Heart left ventricle (tissue), 16 donors: ENCODE results near the gene RARRES1. TPM values are rescaled to one million over a fixed set of nuclear protein-coding genes. Genes with fewer than 3 reads are reported as not detected.

ENCODE experiments used
- ATAC-seq, 4 donors: fragments of 200-7000 bp; cut with Tn5 transposase; one replicate each; pipeline ENCODE4 v1.9.1; 2020 to 2022; ENCODE audit warnings: moderate library complexity in 4 of 4, mild to moderate bottlenecking in 3 of 4, moderate number of reproducible peaks in 1 of 4
- DNase-seq, 5 donors: peaks; one replicate each; pipeline ENCODE4 v3.0.0-alpha.2; 2020
- H3K27ac ChIP-seq, 12 donors: fragments of 200-600 bp; sonication (generic) in 4 of 12; one replicate each; pipeline versions ENCODE4 v1.5.0 to v1.8.0; 2016 to 2022; ENCODE audit warnings: mild to moderate bottlenecking in 2 of 12
- H3K27me3 ChIP-seq, 9 donors: fragments of 200-600 bp; sonication (generic) in 2 of 9; one replicate each; pipeline versions ENCODE4 v1.5.1 to v1.8.0; 2016 to 2022; ENCODE audit warnings: mild to moderate bottlenecking in 3 of 9
- H3K36me3 ChIP-seq, 9 donors: fragments of 200-600 bp; sonication (generic) in 2 of 9; one replicate each; pipeline versions ENCODE4 v1.5.0 to v1.8.0; 2018 to 2022; ENCODE audit warnings: mild to moderate bottlenecking in 2 of 9
- H3K4me1 ChIP-seq, 12 donors: fragments of 200-600 bp; sonication (generic) in 4 of 12; one replicate each; pipeline versions ENCODE4 v1.5.0 to v1.8.0; 2016 to 2022; ENCODE audit warnings: mild to moderate bottlenecking in 3 of 12
- H3K4me3 ChIP-seq, 12 donors: fragments of 200-600 bp; sonication (generic) in 4 of 12; one replicate each; pipeline versions ENCODE4 v1.5.0 to v1.8.0; 2017 to 2022; ENCODE audit warnings: mild to moderate bottlenecking in 9 of 12, moderate library complexity in 4 of 12
- H3K9me3 ChIP-seq, 12 donors: fragments of 200-600 bp; sonication (generic) in 4 of 12; one replicate each; pipeline versions ENCODE4 v1.5.0 to v1.8.0; 2016 to 2022; ENCODE audit warnings: mild to moderate bottlenecking in 1 of 12
- CTCF ChIP-seq, 12 donors: fragments of 200-600 bp; sonication (generic) in 4 of 12; IDR thresholded peaks; one replicate each; pipeline versions ENCODE4 v1.5.0 to v1.8.0; 2018 to 2022; ENCODE audit warnings: antibody characterized with exemption in 12 of 12, mild to moderate bottlenecking in 5 of 12
- POLR2A ChIP-seq, 2 donors: fragments of 450-650 bp; IDR thresholded peaks; one replicate each; pipeline ENCODE4 v1.6.1; 2017; ENCODE audit warnings: antibody characterized with exemption in 2 of 2, mild to moderate bottlenecking in 2 of 2, moderate library complexity in 2 of 2
- WGBS, 4 donors: extraction: QIAGEN DNeasy Blood & Tissue Kit in 2 of 4; methylation state at CpG; one replicate each; pipeline versions ENCODE4 v1.1.5 to v1.1.7; 2013 to 2018; 5-methylcytosine and 5-hydroxymethylcytosine counted together
- intact Hi-C, 10 donors: fragments of 100-400 bp; cut with DNase I; formaldehyde crosslinking; loops; one replicate each; pipeline versions ENCODE4 v1.11.1 to v1.14.2; 2022
- polyA plus RNA-seq, 2 donors: library from polyadenylated mRNA; stranded (reverse); fragments of 200-250 nt; gene quantifications; one replicate each; pipeline ENCODE4 v1.2.3, GENCODE V29; 2013
- total RNA-seq, 9 donors: library from RNA; depleted of rRNA in 2 of 9; stranded (reverse); fragments of >200 nt in 2 of 9; fragmentation: NEBNext Ultra II Directional in 3 of 9; extraction: Animal tissue kit (Norgen Biotek cat#: 25700) in 3 of 9; gene quantifications; one replicate each; pipeline versions ENCODE4 v1.1.0 to v1.2.4, GENCODE V29; 2016 to 2023
- donor health status: ischemic (EF 13 %, LVEDD 7.1; RV severe dilation, severe dysfunction).
- donor health status: healthy with polysubstance abuse.
- donor health status: DM: no; HTN: yes; CAD: no.
- donor health status: DM: no; HTN: no; CAD: no.
- donor health status: ischemic (EF 25% LVEDD 6.9; RV normal size, moderate dysfunction).
- donor health status: ischemic (EF 25% LVEDD 5.7; RV mildly dilated, moderate dysfunction).
- donor health status: healthy.
- donor health status: DM: yes; HTN: yes; CAD: no.
- donor health status: ischemic (EF 35%, LVEDD 5.7; RV mildly dilated, moderate dysfunction).
- donor health status: nonischemic (EF 11% LVEDD 7.7; RV severe dilation, severe dysfunction).
- donor health status: DM: yes; HTN: yes; CAD: no.
- donor health status: PGD.
- donor health status: ischemic (EF 29% LVEDD 5.4; RV normal size, mild dysfunction).
- donor health status: nonischemic (EF 23%, LVEDD 6.1; RV moderate dilation, normal function).

Gene RARRES1
- total and polyA plus RNA-seq, 11 donors: 0.63 to 69.4 (median 3.6) TPM

GRCh38 chr3:158749526-158749925 is 17.3 kb upstream of the RARRES1 start:
- ATAC-seq: no peak
- H3K36me3 ChIP-seq: peaks cover 0 to 16% (median 7%) of the 10 kb centered on the region in 9 donors

GRCh38 chr3:158748237-158748828 is 16.1 kb upstream of the RARRES1 start:
- H3K27ac ChIP-seq: peak overlapping the region in 1 of 12 donors; percentile 73
- H3K9me3 ChIP-seq: no peaks in the 10 kb centered on the region
- TF ChIP-seq CTCF (IDR thresholded peaks at IDR 0.05): no peak
- no peak for TF ChIP-seq POLR2A (IDR thresholded peaks at IDR 0.05)
- WGBS, 4 donors: 23 to 35% (median 24%) methylated on average over 7 of the region's 7 CpGs
- H3K4me3 ChIP-seq: no peak overlapping the region
- H3K4me1 ChIP-seq: peaks cover 0 to 25% (median 0%) of the 10 kb centered on the region in 12 donors
- DNase-seq (peak in 3 of 5 donors; percentile 44 to 74 (median 66)), ATAC-seq (peak in 2 of 4 donors; percentile 44 to 60)
- H3K36me3 ChIP-seq: peaks cover 0 to 16% (median 7%) of the 10 kb centered on the region in 9 donors
- intact Hi-C loops: no loop called here
- no peaks in the 10 kb centered on the region for H3K27me3 ChIP-seq

More at GRCh38 chr3:158749526-158749925, 17.3 kb upstream of the RARRES1 start:
- DNase-seq: no peak
- intact Hi-C loops: no loop called here
- no peak overlapping the region for H3K27ac ChIP-seq
- WGBS, 4 donors: 92 to 94% (median 94%) methylated on average over 5 of the region's 5 CpGs
- no peaks in the 10 kb centered on the region for H3K9me3 ChIP-seq
- no peaks in the 10 kb centered on the region for H3K27me3 ChIP-seq
- H3K4me3 ChIP-seq: no peak overlapping the region
- TF ChIP-seq POLR2A (IDR thresholded peaks at IDR 0.05): no peak
- TF ChIP-seq CTCF (IDR thresholded peaks at IDR 0.05): no peak
- peaks cover 0 to 25% (median 0%) of the 10 kb centered on the region in 12 donors for H3K4me1 ChIP-seq

DNA sequence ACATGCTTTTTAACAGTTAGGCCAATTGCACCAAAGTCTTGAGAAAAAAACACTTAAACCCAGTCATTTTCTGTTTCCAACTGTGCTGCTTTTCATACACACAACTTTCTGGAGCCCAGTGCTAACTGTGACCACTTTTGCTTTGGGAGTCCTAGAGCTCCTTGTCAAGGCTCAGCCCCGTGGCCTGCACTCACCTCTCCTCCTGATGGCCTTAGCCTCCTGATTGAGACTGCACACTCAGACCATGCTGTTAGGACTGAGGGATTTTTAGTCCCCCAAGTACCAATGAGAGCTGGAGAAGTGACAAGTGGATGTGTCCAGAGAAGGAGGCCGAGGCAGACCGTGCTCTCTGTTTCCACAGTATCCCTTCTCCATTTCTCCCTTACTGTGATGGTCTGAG is 15.2 kb upstream of the RARRES1 start:
- DNase-seq (no peak), ATAC-seq (no peak)
- Histone ChIP-seq H3K36me3 (peaks cover 0 to 21% (median 10%) of the 10 kb centered on the region in 9 donors), H3K4me3 (no peak overlapping the region), H3K27me3 (no peaks in the 10 kb centered on the region), H3K4me1 (peaks cover 0 to 25% (median 0%) of the 10 kb centered on the region in 12 donors), H3K9me3 (no peaks in the 10 kb centered on the region), H3K27ac (peak overlapping the region in 1 of 12 donors; percentile 73)
- no peak for TF ChIP-seq CTCF (IDR thresholded peaks at IDR 0.05)
- TF ChIP-seq POLR2A (IDR thresholded peaks at IDR 0.05): no peak
- 94 to 98% (median 97%) methylated on average over 3 of the region's 3 CpGs for WGBS, 4 donors
- intact Hi-C loops: no loop called here

DNA sequence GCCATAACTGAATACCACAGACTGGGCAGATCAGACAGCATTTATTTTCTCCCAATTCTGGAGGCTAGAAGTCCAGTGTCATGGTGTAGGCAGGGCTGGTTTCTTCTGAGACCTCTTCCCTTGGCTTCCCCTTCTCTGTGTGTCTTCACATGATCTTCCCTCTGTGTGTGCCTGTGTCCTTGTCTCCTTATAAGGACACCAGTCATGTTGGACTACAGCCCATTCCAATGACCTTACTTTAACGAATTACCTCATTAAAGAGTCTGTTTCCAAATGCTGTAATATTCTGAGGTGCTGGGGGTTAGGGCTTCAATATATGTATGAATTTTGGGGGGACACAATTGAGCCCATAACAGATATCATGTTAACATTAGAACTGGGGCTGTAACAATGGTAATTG is 13.3 kb upstream of the RARRES1 start:
- Histone ChIP-seq H3K27ac (no peak overlapping the region), H3K27me3 (no peaks in the 10 kb centered on the region), H3K9me3 (no peaks in the 10 kb centered on the region), H3K36me3 (peaks cover 0 to 27% (median 15%) of the 10 kb centered on the region in 9 donors), H3K4me1 (peaks cover 0 to 25% (median 0%) of the 10 kb centered on the region in 12 donors), H3K4me3 (no peak overlapping the region)
- TF ChIP-seq CTCF (IDR thresholded peaks at IDR 0.05): no peak
- no peak for TF ChIP-seq POLR2A (IDR thresholded peaks at IDR 0.05)
- ATAC-seq (no peak), DNase-seq (no peak)
- 50 to 78% (median 62%) methylated on average over 1 of the region's 1 CpG for WGBS, 4 donors
- intact Hi-C loops: no loop called here
